GM23338 (cell line): ENCODE results near the gene ZDHHC3. TPM values are rescaled to one million over a fixed set of nuclear protein-coding genes. Genes with fewer than 3 reads are reported as not detected.

Experiments
- ATAC-seq: fragments of 200-7000 bp; cut with Tn5 transposase; 3 replicates; pipeline ENCODE4 v1.9.1; 2020
- DNase-seq: peaks from one replicate; pipeline ENCODE4 v3.0.0-alpha.2; 2015; ENCODE audit warnings: low spot score
- H2AFZ ChIP-seq: fragments of 200-600 bp; sonication (generic); 2 replicates; pipeline ENCODE4 v1.8.0; 2016; ENCODE audit warnings: antibody characterized with exemption, mild to moderate bottlenecking, moderate library complexity
- H3F3A ChIP-seq: fragments of 200-600 bp; sonication (generic); replicated peaks from 2 replicates; pipeline ENCODE4 v1.8.0; 2017; ENCODE audit warnings: antibody characterized with exemption, mixed run types, low read depth
- H3K27ac ChIP-seq: fragments of 200-600 bp; sonication (generic); 2 replicates; pipeline ENCODE4 v1.6.1; 2016; ENCODE audit warnings: low read depth
- H3K27me3 ChIP-seq: fragments of 200-600 bp; sonication (generic); 2 replicates; pipeline ENCODE4 v1.8.0; 2016; ENCODE audit warnings: mild to moderate bottlenecking, mixed run types, moderate library complexity; ENCODE audit not compliant: insufficient read depth
- H3K36me3 ChIP-seq: fragments of 200-600 bp; sonication (generic); 2 replicates; pipeline ENCODE4 v1.8.0; 2016; ENCODE audit warnings: mild to moderate bottlenecking; ENCODE audit not compliant: insufficient read depth
- H3K4me1 ChIP-seq: fragments of 200-600 bp; sonication (generic); 2 replicates; pipeline ENCODE4 v1.8.0; 2016; ENCODE audit warnings: mild to moderate bottlenecking, moderate library complexity; ENCODE audit not compliant: insufficient read depth
- H3K4me2 ChIP-seq: fragments of 200-600 bp; sonication (generic); 2 replicates; pipeline ENCODE4 v1.7.1; 2017; ENCODE audit warnings: mixed run types
- H3K4me3 ChIP-seq: fragments of 200-600 bp; sonication (generic); 2 replicates; pipeline ENCODE4 v1.6.1; 2016; ENCODE audit warnings: mixed run types
- H3K79me2 ChIP-seq: fragments of 200-600 bp; sonication (generic); replicated peaks from 2 replicates; pipeline ENCODE4 v1.8.0; 2017; ENCODE audit warnings: mild to moderate bottlenecking; ENCODE audit not compliant: insufficient read depth
- H3K9me2 ChIP-seq: fragments of 200-600 bp; sonication (generic); 2 replicates; pipeline ENCODE4 v1.8.0; 2017; ENCODE audit not compliant: insufficient read depth
- H4K20me1 ChIP-seq: fragments of 200-600 bp; sonication (generic); replicated peaks from 2 replicates; pipeline ENCODE4 v1.8.0; 2017; ENCODE audit warnings: mild to moderate bottlenecking; ENCODE audit not compliant: insufficient read depth
- H3K27ac Mint-ChIP-seq: 2 replicates; pipeline ENCODE4 v1.8.0; 2020; ENCODE audit warnings: inconsistent platforms, mild to moderate bottlenecking, moderate library complexity, mixed read lengths
- H3K27me3 Mint-ChIP-seq: 3 replicates; pipeline ENCODE4 v1.8.0; 2022; ENCODE audit warnings: low read depth, mild to moderate bottlenecking, moderate library complexity, mixed read lengths, inconsistent platforms; ENCODE audit not compliant: insufficient read depth, poor library complexity
- H3K36me3 Mint-ChIP-seq: 3 replicates; pipeline ENCODE4 v1.8.0; 2021; ENCODE audit warnings: low read depth, mild to moderate bottlenecking, inconsistent platforms, moderate library complexity, mixed read lengths
- H3K4me1 Mint-ChIP-seq: 3 replicates; pipeline ENCODE4 v1.8.0; 2020; ENCODE audit warnings: mild to moderate bottlenecking, inconsistent platforms, mixed read lengths
- H3K4me3 Mint-ChIP-seq: 3 replicates; pipeline ENCODE4 v1.8.0; 2021; ENCODE audit warnings: moderate library complexity, mild to moderate bottlenecking, inconsistent platforms, mixed read lengths
- H3K9me3 Mint-ChIP-seq: 3 replicates; pipeline ENCODE4 v1.8.0; 2020; ENCODE audit warnings: moderate library complexity, mild to moderate bottlenecking, inconsistent platforms, mixed read lengths
- CREB1 ChIP-seq: fragments of 250-450 bp; sonication (Bioruptor Pico); IDR thresholded peaks from 2 replicates; pipeline ENCODE4 v1.5.0; 2020; ENCODE audit warnings: low read depth, mild to moderate bottlenecking, moderate library complexity
- EZH2 ChIP-seq: fragments of 200-600 bp; sonication (generic); IDR thresholded peaks from one replicate; pipeline ENCODE4 v1.8.0; 2017; ENCODE audit warnings: antibody characterized with exemption, mild to moderate bottlenecking, low read depth; ENCODE audit not compliant: unreplicated experiment
- EZH2phosphoT487 ChIP-seq: fragments of 200-600 bp; sonication (generic); IDR thresholded peaks from one replicate; pipeline ENCODE4 v1.8.1; 2018; ENCODE audit warnings: antibody characterized with exemption; ENCODE audit not compliant: unreplicated experiment
- JUNB ChIP-seq: IDR thresholded peaks from one replicate; pipeline ENCODE4 v1.6.1; 2016; ENCODE audit warnings: antibody characterized with exemption; ENCODE audit not compliant: unreplicated experiment
- NANOG ChIP-seq: IDR thresholded peaks from 2 replicates; pipeline ENCODE4 v1.6.1; 2016; ENCODE audit warnings: antibody characterized with exemption, borderline replicate concordance
- POLR2AphosphoS5 ChIP-seq: IDR thresholded peaks from 2 replicates; pipeline ENCODE4 v1.6.1; 2016; ENCODE audit warnings: antibody characterized with exemption, low read depth
- STAT1 ChIP-seq: IDR thresholded peaks from one replicate; pipeline ENCODE4 v1.6.1; 2016; ENCODE audit warnings: antibody characterized with exemption; ENCODE audit not compliant: unreplicated experiment
- ZNF114 ChIP-seq: fragments of 250-450 bp; sonication (Bioruptor Pico); IDR thresholded peaks from 2 replicates; pipeline ENCODE4 v1.5.0; 2020; ENCODE audit warnings: mild to moderate bottlenecking, moderate library complexity
- ZNF331 ChIP-seq: fragments of 250-450 bp; sonication (Bioruptor Pico); IDR thresholded peaks from 2 replicates; pipeline ENCODE4 v1.5.0; 2020; ENCODE audit warnings: low read depth, mild to moderate bottlenecking, moderate library complexity
- polyA plus RNA-seq: library from polyadenylated mRNA; unstranded; fragments of >200 nt; fragmentation: Nextera tagmentation; extraction: Ambion mirVana; gene quantifications from 2 replicates; pipeline ENCODE4 v1.2.1, GENCODE V29; 2016
- total RNA-seq: library from RNA; depleted of rRNA; stranded (reverse); fragments of >200 nt; shearing (Covaris generic); gene quantifications from 2 replicates; pipeline ENCODE4 v1.2.3, GENCODE V29; 2014
- TF ChIP-seq, protein P1 (sequence below): IDR thresholded peaks from 2 replicates; pipeline ENCODE4 v1.6.1; 2016; ENCODE audit warnings: antibody characterized with exemption
- TF ChIP-seq, protein P2 (sequence below), 2 experiments: fragments of 200-600 bp in 1 of 2; sonication (generic) in 1 of 2; conservative IDR thresholded peaks; 2 replicates each; pipeline versions ENCODE4 v1.5.1 to v1.6.1; 2016 to 2017; ENCODE audit warnings: antibody characterized with exemption in 2 of 2, low read depth in 2 of 2, mild to moderate bottlenecking in 2 of 2, moderate library complexity in 1 of 2
- TF ChIP-seq, protein P3 (sequence below): fragments of 250-450 bp; sonication (Bioruptor Pico); IDR thresholded peaks from 2 replicates; pipeline ENCODE4 v1.5.0; 2020; ENCODE audit warnings: mild to moderate bottlenecking, moderate library complexity
- TF ChIP-seq, protein P4 (sequence below): IDR thresholded peaks from one replicate; pipeline ENCODE4 v1.6.1; 2018; ENCODE audit warnings: antibody characterized with exemption; ENCODE audit not compliant: unreplicated experiment

The ZDHHC3 gene
- total and polyA plus RNA-seq, 2 experiments from 2014 or later = 28.9 to 84.2 TPM

DNA sequence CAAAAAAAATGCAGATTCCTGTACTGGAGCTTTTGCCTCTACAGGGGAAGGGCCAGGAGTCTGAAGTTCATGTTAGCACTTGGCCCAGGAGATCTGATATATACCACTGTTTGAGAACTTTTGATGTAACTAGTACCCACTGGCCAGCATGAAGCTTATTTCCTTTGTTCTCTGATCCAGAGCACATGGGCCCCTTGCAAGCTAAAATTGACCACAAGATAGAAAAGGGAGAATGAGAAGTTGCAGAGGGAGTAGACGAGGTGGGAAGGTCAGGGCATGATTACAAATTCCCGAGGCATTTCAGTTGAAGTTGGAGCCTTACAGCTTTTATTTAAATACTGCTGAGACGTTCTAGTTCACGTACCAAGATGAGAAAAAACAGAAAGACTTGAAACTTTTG lies 73.3 kb downstream of the ZDHHC3 start:
- Mint-ChIP-seq H3K27me3 (peaks cover 14% of the 10 kb centered on the region), H3K36me3 (no peaks in the 10 kb centered on the region), H3K27ac (no peak overlapping the region), H3K4me1 (peaks cover 18% of the 10 kb centered on the region), H3K9me3 (peaks cover 3% of the 10 kb centered on the region; the same call in 1 of the 3 replicates), H3K4me3 (no peak overlapping the region)
- Histone ChIP-seq H3K4me2 (no peak overlapping the region), H3K36me3 (no peaks in the 10 kb centered on the region), H3K4me3 (no peak overlapping the region), H3F3A (no peaks in the 10 kb centered on the region), H2AFZ (peak overlapping the region; percentile 74; the same call in 1 of the 2 replicates), H3K4me1 (no peaks in the 10 kb centered on the region; the same call in 1 of the 2 replicates), H3K27me3 (no peaks in the 10 kb centered on the region), H4K20me1 (no peaks in the 10 kb centered on the region), H3K27ac (no peak overlapping the region), H3K79me2 (no peaks in the 10 kb centered on the region), H3K9me2 (no peaks in the 10 kb centered on the region)
- DNase-seq = no peak
- no peak for ATAC-seq
- TF ChIP-seq ZNF114 (no peak), JUNB (no peak), EZH2phosphoT487 (no peak), EZH2 (no peak), NANOG (no peak), POLR2AphosphoS5 (no peak), ZNF331 (CRISPR knock-in tag) (no peak), CREB1 (CRISPR knock-in tag) (no peak), STAT1 (no peak)
- TF ChIP-seq, protein P1, sequence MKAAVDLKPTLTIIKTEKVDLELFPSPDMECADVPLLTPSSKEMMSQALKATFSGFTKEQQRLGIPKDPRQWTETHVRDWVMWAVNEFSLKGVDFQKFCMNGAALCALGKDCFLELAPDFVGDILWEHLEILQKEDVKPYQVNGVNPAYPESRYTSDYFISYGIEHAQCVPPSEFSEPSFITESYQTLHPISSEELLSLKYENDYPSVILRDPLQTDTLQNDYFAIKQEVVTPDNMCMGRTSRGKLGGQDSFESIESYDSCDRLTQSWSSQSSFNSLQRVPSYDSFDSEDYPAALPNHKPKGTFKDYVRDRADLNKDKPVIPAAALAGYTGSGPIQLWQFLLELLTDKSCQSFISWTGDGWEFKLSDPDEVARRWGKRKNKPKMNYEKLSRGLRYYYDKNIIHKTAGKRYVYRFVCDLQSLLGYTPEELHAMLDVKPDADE = no peak
- TF ChIP-seq, protein P2, sequence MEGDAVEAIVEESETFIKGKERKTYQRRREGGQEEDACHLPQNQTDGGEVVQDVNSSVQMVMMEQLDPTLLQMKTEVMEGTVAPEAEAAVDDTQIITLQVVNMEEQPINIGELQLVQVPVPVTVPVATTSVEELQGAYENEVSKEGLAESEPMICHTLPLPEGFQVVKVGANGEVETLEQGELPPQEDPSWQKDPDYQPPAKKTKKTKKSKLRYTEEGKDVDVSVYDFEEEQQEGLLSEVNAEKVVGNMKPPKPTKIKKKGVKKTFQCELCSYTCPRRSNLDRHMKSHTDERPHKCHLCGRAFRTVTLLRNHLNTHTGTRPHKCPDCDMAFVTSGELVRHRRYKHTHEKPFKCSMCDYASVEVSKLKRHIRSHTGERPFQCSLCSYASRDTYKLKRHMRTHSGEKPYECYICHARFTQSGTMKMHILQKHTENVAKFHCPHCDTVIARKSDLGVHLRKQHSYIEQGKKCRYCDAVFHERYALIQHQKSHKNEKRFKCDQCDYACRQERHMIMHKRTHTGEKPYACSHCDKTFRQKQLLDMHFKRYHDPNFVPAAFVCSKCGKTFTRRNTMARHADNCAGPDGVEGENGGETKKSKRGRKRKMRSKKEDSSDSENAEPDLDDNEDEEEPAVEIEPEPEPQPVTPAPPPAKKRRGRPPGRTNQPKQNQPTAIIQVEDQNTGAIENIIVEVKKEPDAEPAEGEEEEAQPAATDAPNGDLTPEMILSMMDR (conservative IDR thresholded peaks at IDR 0.05; ENCODE audit: low read depth in 2 of 2) = no peak
- TF ChIP-seq, protein P3, sequence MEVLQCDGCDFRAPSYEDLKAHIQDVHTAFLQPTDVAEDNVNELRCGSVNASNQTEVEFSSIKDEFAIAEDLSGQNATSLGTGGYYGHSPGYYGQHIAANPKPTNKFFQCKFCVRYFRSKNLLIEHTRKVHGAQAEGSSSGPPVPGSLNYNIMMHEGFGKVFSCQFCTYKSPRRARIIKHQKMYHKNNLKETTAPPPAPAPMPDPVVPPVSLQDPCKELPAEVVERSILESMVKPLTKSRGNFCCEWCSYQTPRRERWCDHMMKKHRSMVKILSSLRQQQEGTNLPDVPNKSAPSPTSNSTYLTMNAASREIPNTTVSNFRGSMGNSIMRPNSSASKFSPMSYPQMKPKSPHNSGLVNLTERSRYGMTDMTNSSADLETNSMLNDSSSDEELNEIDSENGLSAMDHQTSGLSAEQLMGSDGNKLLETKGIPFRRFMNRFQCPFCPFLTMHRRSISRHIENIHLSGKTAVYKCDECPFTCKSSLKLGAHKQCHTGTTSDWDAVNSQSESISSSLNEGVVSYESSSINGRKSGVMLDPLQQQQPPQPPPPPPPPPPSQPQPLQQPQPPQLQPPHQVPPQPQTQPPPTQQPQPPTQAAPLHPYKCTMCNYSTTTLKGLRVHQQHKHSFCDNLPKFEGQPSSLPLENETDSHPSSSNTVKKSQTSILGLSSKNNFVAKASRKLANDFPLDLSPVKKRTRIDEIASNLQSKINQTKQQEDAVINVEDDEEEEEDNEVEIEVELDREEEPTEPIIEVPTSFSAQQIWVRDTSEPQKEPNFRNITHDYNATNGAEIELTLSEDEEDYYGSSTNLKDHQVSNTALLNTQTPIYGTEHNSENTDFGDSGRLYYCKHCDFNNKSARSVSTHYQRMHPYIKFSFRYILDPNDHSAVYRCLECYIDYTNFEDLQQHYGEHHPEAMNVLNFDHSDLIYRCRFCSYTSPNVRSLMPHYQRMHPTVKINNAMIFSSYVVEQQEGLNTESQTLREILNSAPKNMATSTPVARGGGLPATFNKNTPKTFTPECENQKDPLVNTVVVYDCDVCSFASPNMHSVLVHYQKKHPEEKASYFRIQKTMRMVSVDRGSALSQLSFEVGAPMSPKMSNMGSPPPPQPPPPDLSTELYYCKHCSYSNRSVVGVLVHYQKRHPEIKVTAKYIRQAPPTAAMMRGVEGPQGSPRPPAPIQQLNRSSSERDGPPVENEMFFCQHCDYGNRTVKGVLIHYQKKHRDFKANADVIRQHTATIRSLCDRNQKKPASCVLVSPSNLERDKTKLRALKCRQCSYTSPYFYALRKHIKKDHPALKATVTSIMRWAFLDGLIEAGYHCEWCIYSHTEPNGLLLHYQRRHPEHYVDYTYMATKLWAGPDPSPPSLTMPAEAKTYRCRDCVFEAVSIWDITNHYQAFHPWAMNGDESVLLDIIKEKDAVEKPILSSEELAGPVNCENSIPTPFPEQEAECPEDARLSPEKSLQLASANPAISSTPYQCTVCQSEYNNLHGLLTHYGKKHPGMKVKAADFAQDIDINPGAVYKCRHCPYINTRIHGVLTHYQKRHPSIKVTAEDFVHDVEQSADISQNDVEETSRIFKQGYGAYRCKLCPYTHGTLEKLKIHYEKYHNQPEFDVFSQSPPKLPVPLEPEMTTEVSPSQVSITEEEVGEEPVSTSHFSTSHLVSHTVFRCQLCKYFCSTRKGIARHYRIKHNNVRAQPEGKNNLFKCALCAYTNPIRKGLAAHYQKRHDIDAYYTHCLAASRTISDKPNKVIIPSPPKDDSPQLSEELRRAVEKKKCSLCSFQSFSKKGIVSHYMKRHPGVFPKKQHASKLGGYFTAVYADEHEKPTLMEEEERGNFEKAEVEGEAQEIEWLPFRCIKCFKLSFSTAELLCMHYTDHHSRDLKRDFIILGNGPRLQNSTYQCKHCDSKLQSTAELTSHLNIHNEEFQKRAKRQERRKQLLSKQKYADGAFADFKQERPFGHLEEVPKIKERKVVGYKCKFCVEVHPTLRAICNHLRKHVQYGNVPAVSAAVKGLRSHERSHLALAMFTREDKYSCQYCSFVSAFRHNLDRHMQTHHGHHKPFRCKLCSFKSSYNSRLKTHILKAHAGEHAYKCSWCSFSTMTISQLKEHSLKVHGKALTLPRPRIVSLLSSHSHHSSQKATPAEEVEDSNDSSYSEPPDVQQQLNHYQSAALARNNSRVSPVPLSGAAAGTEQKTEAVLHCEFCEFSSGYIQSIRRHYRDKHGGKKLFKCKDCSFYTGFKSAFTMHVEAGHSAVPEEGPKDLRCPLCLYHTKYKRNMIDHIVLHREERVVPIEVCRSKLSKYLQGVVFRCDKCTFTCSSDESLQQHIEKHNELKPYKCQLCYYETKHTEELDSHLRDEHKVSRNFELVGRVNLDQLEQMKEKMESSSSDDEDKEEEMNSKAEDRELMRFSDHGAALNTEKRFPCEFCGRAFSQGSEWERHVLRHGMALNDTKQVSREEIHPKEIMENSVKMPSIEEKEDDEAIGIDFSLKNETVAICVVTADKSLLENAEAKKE (CRISPR knock-in tag) = no peak
- TF ChIP-seq, protein P4, sequence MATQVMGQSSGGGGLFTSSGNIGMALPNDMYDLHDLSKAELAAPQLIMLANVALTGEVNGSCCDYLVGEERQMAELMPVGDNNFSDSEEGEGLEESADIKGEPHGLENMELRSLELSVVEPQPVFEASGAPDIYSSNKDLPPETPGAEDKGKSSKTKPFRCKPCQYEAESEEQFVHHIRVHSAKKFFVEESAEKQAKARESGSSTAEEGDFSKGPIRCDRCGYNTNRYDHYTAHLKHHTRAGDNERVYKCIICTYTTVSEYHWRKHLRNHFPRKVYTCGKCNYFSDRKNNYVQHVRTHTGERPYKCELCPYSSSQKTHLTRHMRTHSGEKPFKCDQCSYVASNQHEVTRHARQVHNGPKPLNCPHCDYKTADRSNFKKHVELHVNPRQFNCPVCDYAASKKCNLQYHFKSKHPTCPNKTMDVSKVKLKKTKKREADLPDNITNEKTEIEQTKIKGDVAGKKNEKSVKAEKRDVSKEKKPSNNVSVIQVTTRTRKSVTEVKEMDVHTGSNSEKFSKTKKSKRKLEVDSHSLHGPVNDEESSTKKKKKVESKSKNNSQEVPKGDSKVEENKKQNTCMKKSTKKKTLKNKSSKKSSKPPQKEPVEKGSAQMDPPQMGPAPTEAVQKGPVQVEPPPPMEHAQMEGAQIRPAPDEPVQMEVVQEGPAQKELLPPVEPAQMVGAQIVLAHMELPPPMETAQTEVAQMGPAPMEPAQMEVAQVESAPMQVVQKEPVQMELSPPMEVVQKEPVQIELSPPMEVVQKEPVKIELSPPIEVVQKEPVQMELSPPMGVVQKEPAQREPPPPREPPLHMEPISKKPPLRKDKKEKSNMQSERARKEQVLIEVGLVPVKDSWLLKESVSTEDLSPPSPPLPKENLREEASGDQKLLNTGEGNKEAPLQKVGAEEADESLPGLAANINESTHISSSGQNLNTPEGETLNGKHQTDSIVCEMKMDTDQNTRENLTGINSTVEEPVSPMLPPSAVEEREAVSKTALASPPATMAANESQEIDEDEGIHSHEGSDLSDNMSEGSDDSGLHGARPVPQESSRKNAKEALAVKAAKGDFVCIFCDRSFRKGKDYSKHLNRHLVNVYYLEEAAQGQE = no peak
